ENCODE results near the gene ZNF784. TPM values are rescaled to one million over a fixed set of nuclear protein-coding genes. Genes with fewer than 3 reads are reported as not detected.

ZNF784 gene
- total RNA-seq, 2 experiments from 2014 or later = 3.4 to 4.0 TPM

DNA sequence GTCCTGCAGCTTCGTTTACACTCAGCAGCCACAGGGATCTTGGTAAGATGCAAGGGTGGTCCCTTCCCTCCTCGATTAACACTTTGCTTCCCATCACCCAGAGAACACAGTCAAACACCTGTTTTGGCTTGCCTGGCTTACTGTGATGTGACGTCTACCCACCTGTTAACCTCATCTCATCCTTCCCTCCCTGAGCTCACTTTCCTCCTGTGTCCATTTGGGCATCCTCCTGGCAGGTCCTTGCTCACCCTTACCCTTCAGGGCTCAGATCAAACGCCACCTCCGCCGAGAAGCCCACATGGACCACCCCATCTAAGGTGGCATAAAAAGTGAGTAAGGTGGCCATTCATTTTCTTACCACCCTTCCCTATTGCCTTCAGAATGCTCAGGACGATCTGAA is 34.3 kb downstream of the ZNF784 start:
- Histone ChIP-seq H3K4me2 (ENCODE audit: low read length) (no peak overlapping the region), H2AFZ (ENCODE audit: low read length) (no peak overlapping the region), H3K9me3 (ENCODE audit: low read length) (no peaks in the 10 kb centered on the region), H3K36me3 (ENCODE audit: insufficient read depth, low read length) (peaks cover 18% of the 10 kb centered on the region), H3K4me1 (ENCODE audit: insufficient read depth, low read length, poor library complexity, severe bottlenecking) (peaks cover 20% of the 10 kb centered on the region), H3K9me2 (ENCODE audit: insufficient read depth, low read length) (no peaks in the 10 kb centered on the region), H4K20me1 (ENCODE audit: insufficient read depth, low read length) (no peaks in the 10 kb centered on the region), H3K79me2 (ENCODE audit: insufficient read depth, low read depth, low read length) (no peaks in the 10 kb centered on the region), H3K4me3 (ENCODE audit: low read depth, low read length, poor library complexity, severe bottlenecking) (no peak overlapping the region), H3K27ac (ENCODE audit: low read depth, low read length, poor library complexity, severe bottlenecking) (no peak overlapping the region)
- ChIA-PET POLR2A (interaction anchor here (0.7 kb wide), 1 partner anchor 271 kb away, joined by 3 read pairs; no protein-coding TSS in a partner anchor), CTCF (ENCODE audit: unreplicated experiment) (no interaction called here)
- BruUV-seq (replicated peaks) = no TSS peak
- intact Hi-C loops (cut with micrococcal nuclease; ENCODE audit: unreplicated experiment) = no loop called here
- no peak for TF ChIP-seq EZH2phosphoT487 (IDR thresholded peaks at IDR 0.05; ENCODE audit: borderline replicate concordance, low read depth, low read length)
- TF ChIP-seq, protein P1, sequence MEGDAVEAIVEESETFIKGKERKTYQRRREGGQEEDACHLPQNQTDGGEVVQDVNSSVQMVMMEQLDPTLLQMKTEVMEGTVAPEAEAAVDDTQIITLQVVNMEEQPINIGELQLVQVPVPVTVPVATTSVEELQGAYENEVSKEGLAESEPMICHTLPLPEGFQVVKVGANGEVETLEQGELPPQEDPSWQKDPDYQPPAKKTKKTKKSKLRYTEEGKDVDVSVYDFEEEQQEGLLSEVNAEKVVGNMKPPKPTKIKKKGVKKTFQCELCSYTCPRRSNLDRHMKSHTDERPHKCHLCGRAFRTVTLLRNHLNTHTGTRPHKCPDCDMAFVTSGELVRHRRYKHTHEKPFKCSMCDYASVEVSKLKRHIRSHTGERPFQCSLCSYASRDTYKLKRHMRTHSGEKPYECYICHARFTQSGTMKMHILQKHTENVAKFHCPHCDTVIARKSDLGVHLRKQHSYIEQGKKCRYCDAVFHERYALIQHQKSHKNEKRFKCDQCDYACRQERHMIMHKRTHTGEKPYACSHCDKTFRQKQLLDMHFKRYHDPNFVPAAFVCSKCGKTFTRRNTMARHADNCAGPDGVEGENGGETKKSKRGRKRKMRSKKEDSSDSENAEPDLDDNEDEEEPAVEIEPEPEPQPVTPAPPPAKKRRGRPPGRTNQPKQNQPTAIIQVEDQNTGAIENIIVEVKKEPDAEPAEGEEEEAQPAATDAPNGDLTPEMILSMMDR (conservative IDR thresholded peaks at IDR 0.05; ENCODE audit: low read length) = no peak
- DNase-seq (ENCODE audit: low spot score) = no peak

DNA sequence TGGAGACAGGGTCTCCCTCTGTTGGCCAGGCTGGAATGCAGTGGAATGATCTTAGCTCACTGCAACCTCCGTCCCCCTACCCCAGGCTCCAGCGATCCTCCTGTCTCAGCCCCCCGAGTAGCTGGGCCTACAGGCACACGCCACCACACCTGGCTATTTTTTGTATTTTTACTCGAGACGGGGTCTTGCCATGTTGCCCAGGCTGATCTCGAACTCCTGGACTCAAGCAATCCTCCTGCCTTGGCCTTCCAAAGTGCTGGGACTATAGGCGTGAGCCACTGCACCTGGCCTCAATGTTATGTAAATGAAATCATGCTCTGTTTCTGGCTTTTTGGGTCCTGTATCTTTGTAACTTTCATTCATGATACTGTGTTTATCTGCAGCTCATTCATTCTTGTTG is 35.6 kb downstream of the ZNF784 start:
- CTCF ChIA-PET (ENCODE audit: unreplicated experiment) = no interaction called here
- TF ChIP-seq, protein P1 (conservative IDR thresholded peaks at IDR 0.05; ENCODE audit: low read length) = no peak
- no peak for TF ChIP-seq EZH2phosphoT487 (IDR thresholded peaks at IDR 0.05; ENCODE audit: borderline replicate concordance, low read depth, low read length)
- POLR2A ChIA-PET = no interaction called here
- H3K27ac ChIP-seq (ENCODE audit: low read depth, low read length, poor library complexity, severe bottlenecking) = no peak overlapping the region
- H3K79me2 ChIP-seq (ENCODE audit: insufficient read depth, low read depth, low read length) = no peaks in the 10 kb centered on the region
- H3K4me1 ChIP-seq (ENCODE audit: insufficient read depth, low read length, poor library complexity, severe bottlenecking) = peaks cover 20% of the 10 kb centered on the region
- no peaks in the 10 kb centered on the region for H3K9me2 ChIP-seq (ENCODE audit: insufficient read depth, low read length)
- no peaks in the 10 kb centered on the region for H3K9me3 ChIP-seq (ENCODE audit: low read length)
- H3K36me3 ChIP-seq (ENCODE audit: insufficient read depth, low read length) = peaks cover 10% of the 10 kb centered on the region; the same call in 1 of the 2 replicates
- no peak overlapping the region for H2AFZ ChIP-seq (ENCODE audit: low read length)
- DNase-seq (ENCODE audit: low spot score) = no peak
- no TSS peak for BruUV-seq (replicated peaks)
- intact Hi-C loops (cut with micrococcal nuclease; ENCODE audit: unreplicated experiment) = no loop called here
- H3K4me2 ChIP-seq (ENCODE audit: low read length) = no peak overlapping the region
- no peak overlapping the region for H3K4me3 ChIP-seq (ENCODE audit: low read depth, low read length, poor library complexity, severe bottlenecking)
- H4K20me1 ChIP-seq (ENCODE audit: insufficient read depth, low read length) = no peaks in the 10 kb centered on the region

DNA sequence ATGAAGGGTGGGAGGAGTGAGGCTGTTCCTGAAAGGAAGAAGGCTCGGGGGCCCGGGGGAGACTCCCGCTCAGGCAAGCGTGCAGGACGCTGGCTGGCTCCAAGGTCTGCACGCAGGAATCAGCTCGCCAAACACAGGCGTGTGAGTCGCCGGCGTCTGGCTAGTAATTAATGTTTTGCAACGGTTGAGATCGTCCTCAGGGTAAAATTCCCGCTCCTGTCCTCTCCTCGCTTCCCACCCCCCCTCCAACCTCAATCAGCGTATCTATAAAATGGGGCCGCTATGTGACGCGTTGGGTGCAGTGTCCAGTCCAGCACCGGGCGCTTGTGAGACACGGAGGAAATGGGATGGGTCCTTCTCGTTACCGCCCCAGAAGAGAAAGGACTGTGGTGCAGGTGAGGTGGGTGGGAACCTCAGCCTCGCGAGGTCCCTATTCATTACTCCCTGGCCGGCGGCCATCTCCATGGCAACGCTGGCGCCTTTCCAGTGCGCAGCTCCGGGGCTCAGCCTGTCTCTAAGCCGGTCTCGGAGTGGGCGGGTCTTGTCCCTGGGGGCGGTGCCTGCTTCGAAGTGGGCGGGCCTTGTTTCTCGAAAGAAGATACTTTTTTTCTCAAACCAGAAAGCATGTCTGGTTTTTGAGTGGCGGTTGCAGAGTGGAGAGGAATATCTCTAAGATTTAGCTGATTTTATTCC is 37.2 kb downstream of the ZNF784 start:
- ChIA-PET CTCF (ENCODE audit: unreplicated experiment) (interaction anchor here (1.0 kb wide), 1 partner anchor 38 kb away, joined by 3 read pairs; no protein-coding TSS in a partner anchor), POLR2A (interaction anchor here (0.6 to 1.6 kb wide), 3 partner anchors 12 to 20 kb away, joined by 3 to 5 read pairs (median 4); partner anchors contain the start of gene FIZ1)
- peak; percentile 89 for DNase-seq (ENCODE audit: low spot score)
- peak overlapping the region; percentile 79 for H3K4me2 ChIP-seq (ENCODE audit: low read length)
- peak overlapping the region; percentile 53 for H3K4me3 ChIP-seq (ENCODE audit: low read depth, low read length, poor library complexity, severe bottlenecking)
- TF ChIP-seq, protein P1 (conservative IDR thresholded peaks at IDR 0.05; ENCODE audit: low read length) = no peak
- no peak for TF ChIP-seq EZH2phosphoT487 (IDR thresholded peaks at IDR 0.05; ENCODE audit: borderline replicate concordance, low read depth, low read length)
- no peaks in the 10 kb centered on the region for H3K9me3 ChIP-seq (ENCODE audit: low read length)
- intact Hi-C loops (cut with micrococcal nuclease; ENCODE audit: unreplicated experiment) = no loop called here
- H3K4me1 ChIP-seq (ENCODE audit: insufficient read depth, low read length, poor library complexity, severe bottlenecking) = peaks cover 20% of the 10 kb centered on the region
- no peak overlapping the region for H3K27ac ChIP-seq (ENCODE audit: low read depth, low read length, poor library complexity, severe bottlenecking)
- no TSS peak for BruUV-seq (replicated peaks)
- H3K36me3 ChIP-seq (ENCODE audit: insufficient read depth, low read length) = peaks cover 4% of the 10 kb centered on the region; the same call in 1 of the 2 replicates
- H2AFZ ChIP-seq (ENCODE audit: low read length) = peak overlapping the region; percentile 52
- no peaks in the 10 kb centered on the region for H3K79me2 ChIP-seq (ENCODE audit: insufficient read depth, low read depth, low read length)
- no peaks in the 10 kb centered on the region for H3K9me2 ChIP-seq (ENCODE audit: insufficient read depth, low read length)
- no peaks in the 10 kb centered on the region for H4K20me1 ChIP-seq (ENCODE audit: insufficient read depth, low read length)
